ENCODE results near the gene BOLA2B.
"Not testable (repeated sequence)": the region's sequence is repeated elsewhere in the genome, so short reads cannot be mapped to it uniquely, and the experiment has no call there.

The BOLA2B gene

DNA sequence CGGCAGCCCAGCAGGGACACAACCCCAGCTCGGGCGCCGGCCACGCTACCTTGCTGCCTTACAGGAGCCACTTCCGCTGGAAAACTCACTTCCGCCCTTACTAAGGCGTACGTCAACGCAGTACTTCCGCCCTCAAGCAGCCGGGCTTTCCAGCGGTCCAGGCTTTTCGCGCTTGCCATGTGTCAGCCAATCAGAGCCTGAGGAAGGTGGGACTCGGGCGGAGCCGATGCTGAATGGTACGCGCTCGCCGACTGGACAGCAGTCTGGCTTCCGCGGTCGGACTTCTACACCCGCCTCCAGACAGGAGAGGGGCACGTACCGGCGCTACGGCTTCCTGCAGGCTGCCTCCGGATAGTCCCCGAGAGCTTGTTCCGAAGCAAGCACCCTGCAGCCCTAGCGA, at the start of gene BOLA2B, which contains the start of gene SLX1A:
TSS of gene BOLA2B (minus strand) at position 52 of the 400 bp plus-strand sequence. CDS start 71 bp downstream, outside the sequence.
TSS of gene SLX1A (plus strand) at position 261 of the 400 bp plus-strand sequence. CDS start 210 bp downstream, outside the sequence.
- not testable (repeated sequence) for DNase-seq

DNA sequence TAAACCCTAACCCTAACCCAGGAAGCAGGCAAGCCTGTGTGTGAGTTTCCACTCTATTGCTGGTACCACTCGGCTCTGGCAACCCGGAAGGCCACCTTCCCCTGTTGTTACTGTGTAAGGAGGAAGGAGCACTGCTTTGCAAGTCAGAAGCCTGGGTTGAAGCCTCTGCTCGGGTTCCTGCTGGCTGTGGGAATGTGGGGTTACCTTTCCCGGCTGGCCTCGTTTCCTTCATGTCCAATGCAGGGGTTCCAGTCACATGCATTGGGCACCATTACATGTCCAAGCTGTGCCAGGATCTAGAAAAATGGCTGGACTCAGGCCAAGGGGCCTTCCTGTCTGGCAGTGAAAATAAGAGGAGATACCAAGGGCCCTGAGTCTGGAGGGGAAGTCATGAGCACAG, 23.6 kb upstream of the BOLA2B start:
- not testable (repeated sequence) for DNase-seq

DNA sequence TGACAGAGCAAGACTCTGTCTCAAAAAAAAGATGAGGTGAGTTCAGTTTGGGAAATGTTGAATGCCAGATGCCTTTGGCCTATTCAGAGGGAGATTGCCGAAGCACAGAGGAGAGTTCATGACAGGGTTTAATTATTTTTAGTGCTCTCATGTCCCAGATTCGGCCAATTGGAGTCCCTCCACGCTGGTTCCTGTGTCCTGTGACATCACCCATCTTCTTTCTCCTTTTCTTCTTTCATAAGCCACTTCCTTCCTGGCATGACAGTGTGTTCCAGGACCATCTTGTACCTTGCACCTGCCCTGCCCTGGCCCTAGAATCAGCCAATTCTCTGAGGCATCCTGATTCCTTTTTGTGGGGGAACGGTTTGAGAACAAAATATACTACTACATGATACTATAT, 17.9 kb upstream of the BOLA2B start:
- not testable (repeated sequence) for DNase-seq

DNA sequence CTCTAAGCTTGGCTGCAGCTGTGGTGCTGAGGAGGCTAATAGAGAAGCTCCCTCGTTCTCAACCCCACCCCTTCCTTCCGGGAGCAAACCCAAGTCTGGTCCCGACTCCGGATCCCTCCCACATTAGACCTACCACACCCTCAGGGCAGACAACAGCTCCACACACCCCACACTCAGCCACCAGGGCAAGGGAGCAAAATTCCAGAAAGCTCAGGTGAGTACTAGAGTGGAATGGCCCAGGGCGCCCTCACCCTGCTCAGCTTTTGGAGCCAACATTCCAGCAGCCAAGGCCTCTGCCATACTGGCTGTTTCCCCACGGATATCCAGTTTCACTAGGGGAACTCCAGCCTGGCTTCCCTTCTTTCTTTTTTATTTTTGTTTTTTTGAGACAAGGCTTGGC, 15.6 kb upstream of the BOLA2B start:
- not testable (repeated sequence) for DNase-seq

DNA sequence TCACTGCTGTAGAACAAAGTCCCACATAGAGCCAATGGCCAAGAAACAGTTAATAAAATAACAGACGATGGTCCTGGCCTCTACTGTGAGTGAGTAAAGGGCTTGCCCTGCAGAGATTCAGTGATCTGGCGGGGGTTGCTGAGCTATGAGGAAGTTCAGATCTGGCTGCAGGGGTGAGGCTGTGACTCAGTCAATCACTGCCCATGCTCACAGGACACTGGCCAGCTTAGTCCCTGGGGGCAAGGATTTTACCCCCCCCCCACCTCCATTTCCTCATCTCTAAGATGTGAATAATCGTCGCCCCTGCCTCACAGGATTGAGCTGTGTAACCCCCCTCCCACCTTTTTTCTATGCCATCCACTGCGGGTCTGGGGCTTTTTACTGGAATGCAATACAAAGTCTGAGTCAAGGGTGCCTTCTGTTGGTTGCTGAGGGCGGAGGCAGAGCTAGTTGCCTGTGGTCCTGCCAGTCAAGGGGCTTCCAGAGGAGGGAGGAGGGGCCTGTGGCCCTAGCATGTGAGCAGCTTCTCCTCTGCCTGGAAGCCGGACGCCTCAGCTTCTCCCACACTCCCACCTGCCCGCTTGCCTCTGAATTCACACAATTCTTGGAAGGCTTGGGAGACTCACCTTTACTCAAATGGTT, 13.7 kb upstream of the BOLA2B start:
- not testable (repeated sequence) for DNase-seq

DNA sequence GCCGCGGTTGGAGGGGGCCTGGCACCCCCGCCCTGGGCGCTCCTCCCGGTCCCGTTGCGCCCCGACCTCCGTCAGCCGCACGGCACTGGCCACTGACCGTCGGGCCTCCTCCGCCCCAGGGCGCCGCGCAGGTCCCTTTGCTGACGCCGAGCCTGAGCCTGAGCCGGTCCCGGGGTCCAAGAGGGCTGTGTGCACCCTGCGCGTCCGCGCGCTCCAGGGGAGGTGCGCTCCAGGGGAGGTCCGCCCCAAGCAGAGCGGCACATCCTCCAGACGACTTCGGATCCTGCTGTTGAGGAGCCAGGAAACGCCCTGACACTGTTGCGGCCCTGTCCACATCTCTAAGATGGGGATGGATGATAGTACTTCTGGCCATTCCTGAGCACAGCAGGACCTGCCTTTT, 12.8 kb upstream of the BOLA2B start:
- not testable (repeated sequence) for DNase-seq

DNA sequence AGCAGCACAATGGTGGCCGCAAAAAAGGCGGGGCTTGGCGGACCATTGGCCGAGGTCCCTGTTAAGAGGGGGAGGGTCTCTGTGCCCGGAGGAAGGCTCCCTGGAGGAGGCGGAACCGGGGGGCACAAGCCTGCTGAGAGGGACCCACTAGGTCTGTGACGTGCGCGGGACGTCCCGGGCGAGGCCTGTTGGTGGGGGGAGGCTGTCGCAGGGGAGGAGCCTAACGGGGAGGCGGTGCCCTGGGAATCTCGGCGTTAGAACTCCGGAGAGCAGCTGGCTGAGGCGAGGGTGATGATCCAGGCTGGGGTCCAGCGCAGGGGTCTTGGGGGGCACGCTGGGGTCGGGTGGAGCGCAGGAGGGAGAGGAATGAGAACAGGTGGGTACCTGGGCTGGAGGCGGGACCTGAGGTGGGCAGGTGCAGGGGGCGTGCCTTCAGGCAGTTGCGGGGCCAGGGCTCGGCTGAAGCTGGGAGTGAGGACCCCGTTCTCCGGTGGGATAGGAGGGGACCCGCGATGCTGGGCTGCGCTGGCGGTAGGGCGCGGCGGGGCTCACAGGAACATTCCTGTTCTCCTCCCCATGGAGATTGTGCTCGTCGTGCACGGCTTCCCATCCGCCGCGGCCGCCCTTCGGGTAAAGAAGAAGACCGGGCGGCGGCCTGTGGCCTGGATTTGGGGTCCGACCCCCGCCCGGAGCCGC, 12.2 kb upstream of the BOLA2B start:
- not testable (repeated sequence) for DNase-seq

DNA sequence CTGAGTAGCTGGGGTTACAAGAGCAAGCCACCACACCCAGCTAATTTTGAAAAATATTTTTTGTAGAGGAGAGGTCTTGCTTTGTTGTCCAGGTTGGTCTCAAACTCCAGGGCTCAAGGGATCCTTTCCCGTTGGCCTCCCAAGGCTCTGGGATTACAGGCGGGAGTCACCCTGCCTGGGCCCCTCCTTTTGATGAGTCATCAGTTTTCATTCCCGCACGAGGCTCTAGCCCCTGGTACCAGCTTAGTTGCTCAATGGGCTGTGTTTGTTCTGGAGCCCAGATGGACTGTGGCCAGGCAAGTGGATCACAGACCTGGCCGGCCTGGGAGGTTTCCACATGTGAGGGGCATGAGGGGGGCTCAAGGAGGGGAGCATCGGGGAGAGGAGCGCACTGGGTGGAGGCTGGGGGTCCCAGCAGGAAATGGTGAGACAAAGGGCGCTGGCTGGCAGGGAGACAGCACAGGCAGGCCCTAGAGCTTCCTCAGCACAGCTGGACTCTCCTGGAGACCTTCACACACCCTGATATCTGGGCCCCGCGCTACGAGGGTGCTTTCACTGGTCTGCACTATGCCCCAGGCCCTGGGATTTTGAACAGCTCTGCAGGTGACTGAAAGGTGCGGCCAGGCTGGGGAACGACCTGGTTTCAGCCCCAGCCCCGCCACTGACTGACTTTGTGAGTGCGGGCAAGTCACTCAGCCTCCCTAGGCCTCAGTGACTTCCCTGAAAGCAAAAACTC, 6.3 kb upstream of the BOLA2B start:
- not testable (repeated sequence) for DNase-seq

DNA sequence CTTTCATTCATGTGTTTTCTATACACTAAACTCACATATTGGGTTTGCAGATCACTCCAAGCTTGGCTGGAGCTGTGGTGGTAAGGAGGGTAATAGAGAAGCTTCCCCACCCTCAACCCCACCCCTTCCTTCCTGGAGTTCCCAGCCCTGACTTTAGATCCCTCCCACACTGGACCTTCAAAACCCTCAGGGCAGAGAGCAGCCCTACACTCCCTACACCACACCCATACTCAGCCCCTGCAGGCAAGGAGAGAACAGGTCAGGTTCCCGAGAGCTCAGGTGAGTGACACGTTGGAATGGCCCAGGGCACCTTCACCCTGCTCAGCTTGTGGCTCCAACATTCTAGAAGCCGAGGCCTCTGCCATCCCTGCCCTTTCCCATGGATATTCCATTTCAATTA, 5.6 kb upstream of the BOLA2B start, which contains the start of gene SULT1A3:
TSS of gene SULT1A3 (plus strand) at position 207 of the 400 bp plus-strand sequence. CDS start 1,474 bp downstream, outside the sequence.
- not testable (repeated sequence) for DNase-seq

DNA sequence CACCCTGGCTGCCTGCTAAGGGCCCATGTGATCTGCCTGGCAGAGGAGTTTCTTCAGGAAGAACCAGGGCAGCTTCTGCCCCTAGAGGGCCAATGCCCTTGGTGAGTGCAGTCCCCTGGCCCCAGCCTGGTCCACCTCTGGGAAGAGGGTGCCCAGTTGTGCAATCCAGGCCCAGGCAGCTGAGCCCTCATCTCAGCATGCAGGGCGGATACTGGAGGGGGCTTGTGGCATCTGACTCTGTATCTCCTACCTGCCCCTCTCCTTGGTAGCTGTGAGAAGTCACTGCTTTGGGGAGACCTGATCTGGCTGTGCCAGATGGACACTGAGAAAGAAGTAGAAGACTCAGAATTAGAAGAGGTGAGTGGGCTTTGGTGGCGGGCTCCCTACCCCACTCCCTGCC, 3.5 kb upstream of the BOLA2B start:
- DNase-seq = not testable (repeated sequence)

DNA sequence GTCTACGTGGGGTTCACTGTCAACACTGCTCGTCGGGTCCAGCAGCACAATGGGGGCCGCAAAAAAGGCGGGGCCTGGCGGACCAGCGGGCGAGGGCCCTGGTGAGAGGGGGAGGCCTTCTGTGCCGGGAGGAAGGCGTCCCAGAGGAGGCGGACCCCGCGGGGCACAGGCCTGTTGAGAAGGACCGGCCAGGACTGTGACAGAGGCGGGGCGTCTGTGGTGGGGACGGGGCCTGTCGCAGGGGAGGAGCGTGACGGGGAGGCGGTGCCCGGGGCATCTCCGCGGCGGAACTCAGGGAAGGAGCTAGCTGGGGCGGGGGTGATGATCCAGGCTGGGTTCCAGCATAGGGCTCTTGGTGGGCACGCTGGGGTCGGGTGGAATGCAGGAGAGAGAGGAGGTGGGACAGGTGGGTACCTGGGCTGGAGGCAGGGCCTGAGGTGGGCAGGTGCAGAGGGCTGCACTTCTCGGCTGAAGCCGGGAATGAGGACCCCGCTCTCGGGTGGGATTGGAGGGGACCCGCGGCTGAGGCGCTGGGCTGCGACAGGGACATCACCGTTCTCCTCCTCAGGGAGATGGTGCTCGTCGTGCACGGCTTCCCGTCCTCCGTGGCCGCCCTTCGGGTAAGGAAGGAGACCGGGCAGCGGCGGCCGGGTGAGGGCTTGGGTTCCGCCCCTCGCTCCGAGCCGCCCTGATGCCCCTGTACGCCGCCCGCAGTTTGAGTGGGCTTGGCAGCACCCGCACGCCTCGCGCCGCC, 883 bp upstream of the BOLA2B start:
- DNase-seq = not testable (repeated sequence)

DNA sequence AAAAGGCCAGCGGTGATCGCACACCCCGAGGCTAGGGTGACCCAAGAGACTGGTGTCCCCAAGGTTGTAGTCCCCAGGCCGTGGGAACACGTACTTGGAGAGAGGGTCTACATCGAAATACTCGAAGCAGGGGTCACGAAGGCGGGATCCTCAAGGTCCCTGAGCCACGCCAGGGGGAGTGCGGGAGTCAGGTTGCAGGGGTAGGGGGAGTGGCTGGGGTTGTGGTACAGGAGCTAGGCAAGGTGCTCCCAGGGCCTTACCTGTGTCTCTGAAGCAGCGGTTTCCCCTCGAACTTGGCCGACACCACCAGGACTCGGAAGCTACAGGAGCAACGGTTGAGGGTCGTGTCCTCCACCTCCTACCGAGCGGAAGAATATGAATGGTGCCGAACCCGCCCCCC, 368 bp downstream of the BOLA2B start:
- not testable (repeated sequence) for DNase-seq

DNA sequence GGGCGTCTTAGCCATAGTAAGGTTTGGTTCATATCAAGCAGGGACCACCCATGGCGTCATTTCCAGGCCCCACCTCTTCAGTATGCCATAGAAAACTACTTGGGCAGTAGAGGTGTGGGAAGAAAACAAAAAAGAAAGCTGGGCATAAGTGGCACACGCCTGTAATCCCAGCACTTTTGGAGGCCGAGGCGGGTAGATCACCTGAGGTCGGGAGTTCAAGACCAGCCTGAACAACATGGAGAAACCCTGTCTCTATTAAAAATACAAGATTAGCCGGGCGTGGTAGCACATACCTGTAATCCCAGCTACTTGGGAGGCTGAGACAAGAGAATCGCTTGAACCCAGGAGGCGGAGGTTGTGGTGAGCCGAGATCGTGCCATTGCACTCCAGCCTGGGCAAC, 2.3 kb downstream of the BOLA2B start:
- not testable (repeated sequence) for DNase-seq

DNA sequence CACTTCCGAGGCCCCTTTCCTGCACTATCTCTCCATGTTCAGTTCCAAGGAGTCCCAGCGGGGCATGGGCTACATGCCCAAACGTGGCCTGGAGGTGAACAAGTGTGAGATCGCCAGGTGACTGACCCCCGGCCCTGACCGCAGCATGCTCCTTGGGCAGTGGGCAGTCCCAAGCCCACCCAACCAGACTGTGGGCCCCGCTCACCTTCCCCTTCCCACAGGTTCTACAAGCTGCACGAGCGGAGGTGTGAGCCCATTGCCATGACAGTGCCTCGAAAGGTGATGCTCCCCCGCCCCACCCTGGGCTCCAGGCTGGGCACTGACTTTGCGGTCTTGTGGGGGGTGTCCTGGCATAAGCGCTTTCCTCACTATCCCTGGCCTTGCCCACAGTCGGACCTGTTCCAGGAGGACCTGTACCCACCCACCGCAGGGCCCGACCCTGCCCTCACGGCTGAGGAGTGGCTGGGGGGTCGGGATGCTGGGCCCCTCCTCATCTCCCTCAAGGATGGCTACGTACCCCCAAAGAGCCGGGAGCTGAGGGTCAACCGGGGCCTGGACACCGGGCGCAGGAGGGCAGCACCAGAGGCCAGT, 5.4 kb downstream of the BOLA2B start:
- peak; percentile 4 for DNase-seq

DNA sequence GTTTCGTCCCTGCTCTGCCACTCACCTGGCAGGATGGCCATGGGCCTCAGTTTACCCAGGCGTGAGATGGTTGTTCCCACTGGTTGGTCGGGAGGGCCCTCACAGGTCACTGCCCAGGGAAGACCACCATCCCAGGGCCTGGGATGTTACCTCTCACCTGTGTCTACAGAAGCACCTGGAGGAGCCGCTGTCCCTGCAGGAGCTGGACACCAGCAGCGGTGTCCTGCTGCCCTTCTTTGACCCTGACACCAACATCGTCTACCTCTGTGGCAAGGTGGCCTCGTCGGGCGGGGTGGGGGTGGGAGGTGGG, 6.0 kb downstream of the BOLA2B start:
- no peak for DNase-seq

DNA sequence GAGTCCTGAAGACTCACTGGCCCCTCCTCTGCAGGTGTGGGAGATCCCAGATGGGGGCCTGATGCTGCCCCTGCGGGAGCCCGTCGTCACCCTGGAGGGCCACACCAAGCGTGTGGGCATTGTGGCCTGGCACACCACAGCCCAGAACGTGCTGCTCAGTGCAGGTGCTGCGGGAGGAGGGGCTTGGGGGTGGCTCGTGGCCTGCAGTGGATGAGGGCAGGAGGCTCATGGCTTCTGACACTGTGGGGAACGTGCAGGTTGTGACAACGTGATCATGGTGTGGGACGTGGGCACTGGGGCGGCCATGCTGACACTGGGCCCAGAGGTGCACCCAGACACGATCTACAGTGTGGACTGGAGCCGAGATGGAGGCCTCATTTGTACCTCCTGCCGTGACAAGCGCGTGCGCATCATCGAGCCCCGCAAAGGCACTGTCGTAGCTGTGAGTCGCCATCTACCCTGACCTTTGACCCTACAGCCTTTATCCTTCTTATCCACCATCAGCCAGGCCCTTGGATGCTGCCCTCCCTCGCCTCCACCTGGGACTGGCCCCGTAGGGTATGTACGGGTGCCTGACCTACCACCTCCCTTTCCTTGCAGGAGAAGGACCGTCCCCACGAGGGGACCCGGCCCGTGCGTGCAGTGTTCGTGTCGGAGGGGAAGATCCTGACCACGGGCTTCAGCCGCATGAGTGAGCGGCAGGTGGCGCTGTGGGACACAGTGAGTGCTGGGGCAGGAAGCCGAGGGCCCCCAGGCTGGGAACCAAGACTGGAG, 6.5 kb downstream of the BOLA2B start:
- DNase-seq = peak; percentile 94

DNA sequence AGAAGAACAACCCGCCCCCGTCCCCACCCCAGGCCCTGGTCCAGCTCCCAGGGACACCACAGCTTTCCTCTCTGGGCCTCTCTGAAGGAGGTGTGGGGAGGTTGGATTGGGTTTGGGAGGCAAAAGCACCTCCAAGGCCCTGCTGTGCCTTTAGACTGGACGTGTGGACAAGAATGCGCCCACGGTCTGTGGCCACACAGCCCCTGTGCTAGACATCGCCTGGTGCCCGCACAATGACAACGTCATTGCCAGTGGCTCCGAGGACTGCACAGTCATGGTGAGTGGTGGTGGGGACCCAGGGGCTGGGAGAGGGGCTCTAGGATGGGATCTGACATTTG, 7.1 kb downstream of the BOLA2B start:
- no peak for DNase-seq

DNA sequence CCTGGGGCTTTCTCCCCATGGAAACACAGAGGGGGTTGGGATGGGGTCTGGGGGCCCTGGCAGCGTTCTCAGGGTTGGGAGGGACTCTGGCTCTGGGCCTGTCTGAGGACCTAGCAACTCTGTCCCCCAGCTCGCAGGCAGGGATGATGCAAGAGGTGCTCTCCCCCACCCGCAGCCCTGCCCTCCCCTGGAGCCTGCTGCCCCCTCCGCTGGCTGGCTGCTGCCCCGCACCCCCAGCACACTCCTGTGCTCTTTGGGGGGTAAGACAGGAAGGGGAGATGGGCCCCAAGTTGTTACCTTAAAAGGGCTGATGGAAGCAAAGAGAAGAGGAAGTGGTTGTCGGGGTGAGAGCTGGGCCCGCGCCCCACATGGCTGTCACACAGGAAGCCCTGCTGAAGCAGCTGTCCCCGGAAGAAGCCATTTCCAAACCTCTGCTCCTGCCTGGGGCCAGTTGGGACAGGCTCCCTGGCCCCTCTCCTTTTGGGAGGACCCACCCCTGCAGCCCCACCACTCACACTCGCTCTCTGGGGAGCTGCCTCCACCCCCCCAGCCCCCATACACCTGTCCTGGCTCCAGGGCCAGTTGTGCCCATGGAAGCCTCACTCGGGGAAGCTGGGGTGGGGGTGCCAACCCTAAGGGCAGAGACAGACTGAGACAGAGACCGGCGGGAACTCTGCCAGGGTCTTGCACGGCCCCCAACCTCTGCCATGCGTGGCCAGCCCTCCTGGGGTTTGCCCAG, 7.6 kb downstream of the BOLA2B start:
- DNase-seq = peak; percentile 72

DNA sequence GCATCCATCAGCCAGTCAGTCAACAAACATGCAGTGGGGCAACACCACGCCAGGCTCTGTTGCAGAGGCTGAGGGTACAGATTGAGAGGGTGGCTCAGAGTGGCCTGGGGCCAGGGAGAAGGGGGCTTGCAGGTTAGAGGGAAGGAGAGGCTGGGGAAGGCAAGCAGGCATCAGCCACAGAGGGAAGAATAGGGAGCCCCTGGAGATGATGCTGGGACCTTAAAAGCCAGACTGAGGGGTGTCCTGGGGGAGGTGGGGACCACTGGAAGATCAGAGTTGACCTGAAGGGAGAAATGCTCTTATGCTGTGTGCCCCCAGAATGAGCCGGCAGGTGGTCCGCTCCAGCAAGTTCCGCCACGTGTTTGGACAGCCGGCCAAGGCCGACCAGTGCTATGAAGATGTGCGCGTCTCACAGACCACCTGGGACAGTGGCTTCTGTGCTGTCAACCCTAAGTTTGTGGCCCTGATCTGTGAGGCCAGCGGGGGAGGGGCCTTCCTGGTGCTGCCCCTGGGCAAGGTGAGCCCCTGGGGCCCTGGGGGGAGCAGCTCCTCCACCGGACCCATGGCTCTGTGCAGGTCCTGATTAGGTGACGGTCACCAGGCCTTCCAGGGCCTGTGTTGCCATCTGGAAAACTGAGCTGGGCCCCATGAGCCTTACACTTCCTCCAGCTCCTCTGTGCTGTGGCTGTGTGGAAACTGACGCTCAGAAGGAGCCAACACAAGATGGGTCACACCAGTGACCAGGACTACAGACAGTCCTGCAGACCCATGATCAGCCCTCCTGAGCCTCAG, 8.4 kb downstream of the BOLA2B start:
- peak; percentile 31 for DNase-seq

Measured in stimulated activated CD4-positive, alpha-beta T cell treated with anti-CD3 and anti-CD28 coated beads, Interleukin-4, amount 100 ng/mL, for 1 hour (primary cell).